Measurements from ENCODE around the gene SELENOM.
A peak's percentile ranks its signal among the peaks of the same experiment; 100 is the strongest.

SELENOM gene

DNA sequence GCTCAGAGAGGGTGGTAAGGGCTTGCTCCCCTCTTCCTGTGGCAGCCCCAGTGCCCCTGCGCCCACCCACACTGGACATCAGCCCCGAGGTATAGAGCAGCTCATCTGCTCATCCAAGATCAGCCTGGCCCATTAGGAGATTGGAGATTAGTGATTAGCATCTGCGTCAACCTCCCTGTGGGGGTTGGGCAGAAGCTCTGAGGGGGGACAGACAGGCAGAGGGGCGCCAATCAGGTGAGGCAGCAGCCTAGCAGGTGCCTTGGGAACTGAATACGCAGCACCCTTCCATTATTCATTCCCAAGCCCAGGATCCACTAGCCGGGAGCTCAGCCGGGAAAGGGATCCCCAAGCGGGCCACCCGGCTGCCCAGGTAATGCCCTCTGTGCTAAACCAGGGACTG, 15.2 kb downstream of the SELENOM start:
- DNase-seq (ENCODE audit: low read depth in 2 of 3, low spot score in 1 of 3): no peak

GRCh38 chr22:31091106-31091975, 16.0 kb downstream of the SELENOM start:
- no peak for DNase-seq (ENCODE audit: low read depth in 2 of 3, low spot score in 1 of 3)

- no peak for DNase-seq (ENCODE audit: low read depth in 2 of 3, low spot score in 1 of 3)
Observed at GRCh38 chr22:31090217-31091085, 16.9 kb downstream of the SELENOM start.

DNA sequence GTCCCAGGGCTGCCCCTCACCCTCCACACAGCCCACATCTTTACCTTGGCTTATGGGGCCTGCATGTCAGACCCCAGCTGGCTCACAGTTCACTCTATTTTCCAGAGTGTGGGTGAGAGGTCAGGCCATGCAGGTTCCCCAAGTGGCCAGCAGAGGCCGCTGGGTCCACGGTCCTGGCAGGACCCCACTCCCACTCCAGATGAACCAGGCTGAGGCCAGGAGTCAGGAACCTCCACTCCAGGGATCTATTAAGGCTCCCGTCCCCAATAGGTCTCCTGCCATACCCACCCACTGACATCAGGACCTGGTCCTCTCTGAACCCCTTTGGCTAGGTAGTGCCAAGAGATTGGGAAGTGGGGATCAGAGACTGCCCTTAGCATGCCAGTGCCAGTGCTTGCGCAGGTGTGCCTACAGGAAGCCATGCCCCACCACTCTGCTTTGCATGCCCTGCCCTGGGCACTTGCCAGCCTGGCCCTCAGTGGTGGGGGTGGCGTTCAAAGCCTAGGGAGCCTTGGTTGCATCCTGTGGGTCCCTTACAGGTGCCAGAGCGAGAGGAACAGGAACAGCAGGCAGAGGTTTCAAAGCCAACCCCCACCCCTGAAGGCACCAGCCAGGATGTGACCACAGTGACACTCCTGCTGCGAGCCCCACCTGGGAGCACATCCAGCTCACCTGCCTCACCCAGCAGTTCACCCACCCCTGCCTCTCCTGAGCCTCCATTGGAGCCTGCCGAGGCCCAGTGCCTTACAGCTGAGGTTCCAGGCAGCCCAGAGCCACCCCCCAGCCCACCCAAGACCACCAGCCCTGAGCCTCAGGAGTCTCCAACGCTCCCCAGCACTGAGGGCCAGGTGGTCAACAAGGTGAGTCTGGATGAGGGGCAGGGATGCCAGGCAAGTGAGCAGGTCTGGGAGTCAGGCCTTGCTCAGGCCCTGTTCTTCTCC, 17.9 kb downstream of the SELENOM start:
- DNase-seq (ENCODE audit: low read depth in 2 of 3, low spot score in 1 of 3): no peak

GRCh38 chr22:31088233-31088986, 19.0 kb downstream of the SELENOM start:
- DNase-seq (ENCODE audit: low read depth in 2 of 3, low spot score in 1 of 3): no peak

- DNase-seq (ENCODE audit: low read depth in 2 of 3, low spot score in 1 of 3): no peak
Observed at GRCh38 chr22:31087744-31088215, 19.6 kb downstream of the SELENOM start.

DNA sequence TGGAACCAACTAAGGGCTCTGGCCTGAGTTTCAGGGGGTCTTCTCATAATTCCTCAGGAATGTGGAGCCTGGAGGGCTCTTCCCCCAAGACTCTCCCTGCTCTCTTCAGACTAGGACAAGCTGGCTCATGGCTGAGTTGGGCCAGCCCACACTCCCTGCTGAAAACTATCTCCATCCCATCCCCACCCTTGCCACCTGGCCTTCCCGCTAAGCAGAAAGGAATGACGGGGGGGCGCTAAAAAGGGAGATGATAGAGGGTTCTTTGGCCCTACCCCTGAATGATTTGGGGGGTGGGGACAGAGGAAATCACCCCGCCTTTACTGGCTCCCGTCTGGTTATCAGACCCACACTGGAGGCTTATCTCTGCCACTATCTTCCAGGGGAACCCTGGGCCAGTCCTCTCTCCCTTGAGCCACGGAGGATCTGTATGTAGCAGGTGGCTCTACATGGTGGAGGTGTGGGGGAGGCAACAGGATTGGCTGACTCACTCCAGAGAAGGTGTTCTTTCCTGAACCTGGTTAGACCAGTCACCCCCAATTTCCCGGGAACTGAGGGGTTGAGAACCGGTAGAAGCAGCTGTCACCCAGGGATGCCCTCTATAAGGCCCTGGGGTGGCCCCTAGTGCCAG, 20.6 kb downstream of the SELENOM start:
- DNase-seq (ENCODE audit: low read depth in 2 of 3, low spot score in 1 of 3): no peak

DNA sequence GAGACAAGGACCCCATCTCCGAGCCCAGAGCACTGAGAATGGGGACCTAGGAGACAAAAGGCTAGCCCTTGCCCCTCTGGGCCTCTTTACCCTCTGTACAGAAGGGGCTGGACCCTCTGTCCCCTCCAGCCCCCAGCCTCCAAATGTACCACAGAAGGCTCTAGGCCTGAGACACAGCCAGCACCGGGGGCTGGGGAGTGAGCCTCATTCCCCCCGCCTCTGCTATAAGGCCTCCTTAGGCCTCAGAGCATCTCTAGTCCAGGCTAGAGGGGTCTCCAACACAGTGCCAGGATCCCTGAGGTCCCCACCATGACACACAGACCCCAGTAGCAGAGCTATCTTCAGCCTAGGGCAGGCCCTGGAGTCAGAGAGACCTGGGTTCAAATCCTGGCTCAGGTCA, 21.4 kb downstream of the SELENOM start:
- no peak for DNase-seq (ENCODE audit: low read depth in 2 of 3, low spot score in 1 of 3)

- no peak for DNase-seq (ENCODE audit: low read depth in 2 of 3, low spot score in 1 of 3)
Observed at GRCh38 chr22:31085493-31085824, 21.9 kb downstream of the SELENOM start.

DNA sequence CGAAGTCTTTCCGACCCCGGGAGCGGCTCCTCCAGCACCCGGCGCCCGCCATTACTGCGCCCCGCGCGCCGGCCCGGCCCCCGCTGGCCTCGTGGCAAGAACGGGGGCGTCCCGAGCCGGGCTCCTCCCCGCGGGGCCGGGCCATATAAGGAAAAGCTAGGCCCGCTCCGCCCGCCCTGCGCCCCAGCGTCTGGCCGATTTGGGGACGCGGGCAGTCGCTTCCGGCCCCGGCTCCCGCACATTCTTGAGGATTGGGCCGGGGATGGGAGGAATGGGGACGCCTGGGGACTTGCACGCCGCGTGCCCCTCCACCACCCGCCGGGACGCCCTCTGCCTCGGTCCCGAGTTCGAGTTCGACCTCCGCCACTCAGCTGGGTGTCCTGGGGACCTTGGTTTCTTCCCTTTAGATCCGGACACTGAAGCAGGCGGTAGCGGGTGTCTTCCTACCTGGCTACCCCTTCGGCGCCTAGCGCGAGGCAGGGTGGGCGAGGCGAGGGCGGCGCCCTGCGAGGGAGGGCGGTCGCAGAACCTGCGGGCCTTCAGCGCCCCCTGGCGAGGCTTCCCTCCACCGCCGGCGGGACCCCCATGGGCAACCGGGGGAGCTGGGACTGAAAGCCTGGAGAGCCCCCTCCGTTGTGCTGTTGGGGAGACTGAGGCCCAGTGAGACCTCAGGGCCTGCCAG, 22.4 kb downstream of the SELENOM start:
- peak; percentile 79 to 85 (median 80) for DNase-seq (ENCODE audit: low read depth in 2 of 3, low spot score in 1 of 3)

GRCh38 chr22:31083923-31084810, 23.2 kb downstream of the SELENOM start:
- DNase-seq (ENCODE audit: low read depth in 2 of 3, low spot score in 1 of 3): no peak

DNA sequence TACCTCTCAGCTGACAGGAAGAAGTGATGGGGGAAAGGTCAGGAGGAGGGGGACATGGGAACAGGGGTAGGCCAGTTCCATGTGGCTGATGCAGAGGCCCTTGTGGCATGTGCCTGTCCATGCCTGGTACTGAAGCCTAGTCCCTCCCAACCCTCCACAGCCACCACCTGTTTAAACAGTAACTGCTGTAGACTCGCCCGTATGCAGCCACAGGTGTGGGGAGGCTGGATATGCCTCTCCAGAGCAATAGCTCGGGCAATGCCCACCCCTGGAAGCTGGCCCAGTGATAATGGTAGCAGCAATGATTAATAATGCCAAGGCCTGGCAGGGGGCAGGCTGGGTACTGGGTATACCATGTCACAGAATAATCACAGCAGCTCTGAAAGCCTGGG, 24.0 kb downstream of the SELENOM start:
- DNase-seq (ENCODE audit: low read depth in 2 of 3, low spot score in 1 of 3): no peak

DNA sequence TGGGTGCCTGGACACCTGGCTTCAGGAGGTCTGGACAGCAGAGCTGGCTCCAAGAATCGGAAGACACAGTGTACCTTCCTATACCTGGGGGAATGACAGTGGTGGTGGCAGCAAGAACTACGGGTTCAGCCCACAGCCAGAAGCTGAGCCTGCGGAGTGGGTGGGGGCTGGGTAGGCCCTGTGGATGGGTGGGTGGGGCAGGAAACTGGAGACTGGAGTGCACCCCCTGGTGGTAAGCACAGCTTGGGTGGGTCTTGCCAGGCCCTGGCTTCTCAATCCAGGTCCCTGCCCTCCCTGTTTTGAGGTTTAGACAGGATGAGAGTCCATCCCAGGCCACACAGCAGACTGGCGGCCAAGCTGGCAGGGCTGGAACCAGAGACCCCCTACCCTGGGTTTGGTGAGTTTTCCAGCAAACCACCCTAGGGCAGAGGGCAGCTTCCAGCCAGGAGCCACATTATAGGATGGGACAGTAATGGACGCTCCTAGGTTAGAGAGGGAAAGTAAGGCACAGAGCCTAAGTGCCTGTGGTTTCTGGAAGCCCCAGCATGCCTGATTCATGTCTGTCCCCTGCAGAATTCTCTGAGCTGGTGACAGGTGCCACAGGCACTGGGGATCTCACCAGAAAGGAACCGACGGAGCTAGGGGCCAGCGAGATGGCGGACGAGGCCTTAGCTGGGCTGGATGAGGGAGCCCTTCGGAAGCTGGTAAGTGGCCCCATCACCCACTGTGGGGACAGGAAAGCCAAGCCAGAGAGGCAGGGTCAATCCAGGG, 24.6 kb downstream of the SELENOM start:
- peak; percentile 57 to 62 (median 57) for DNase-seq (ENCODE audit: low read depth in 2 of 3, low spot score in 1 of 3)

DNA sequence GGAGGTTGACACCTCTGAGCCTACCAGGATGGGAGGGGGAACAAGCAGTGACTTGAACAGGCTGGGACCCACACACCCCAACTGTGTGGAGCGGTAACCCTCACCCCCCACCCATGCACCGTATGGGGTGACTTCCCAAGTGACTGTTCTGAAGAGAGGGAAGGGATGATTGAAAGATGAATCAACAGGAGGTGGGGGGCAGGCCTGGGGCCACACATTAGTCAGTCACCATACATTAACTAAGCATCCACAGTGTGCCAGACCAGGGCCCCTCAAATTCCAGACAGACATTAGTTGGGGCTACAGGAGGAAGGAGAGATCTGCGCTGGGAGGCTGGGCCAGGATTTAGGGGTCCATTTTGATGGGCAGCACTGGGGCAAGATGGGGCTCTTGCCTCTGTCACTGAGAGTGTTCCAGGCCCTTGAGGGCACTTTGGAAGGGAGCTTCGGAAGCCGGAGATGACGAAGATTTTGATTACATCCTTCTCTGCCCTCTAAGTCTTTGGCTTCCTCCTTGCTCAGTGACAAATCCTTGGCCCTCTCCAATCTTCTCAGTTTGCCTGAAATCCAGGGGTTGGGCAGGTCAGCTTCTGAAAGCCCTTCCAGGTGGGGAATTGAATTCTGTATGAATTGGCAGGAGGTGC, 25.3 kb downstream of the SELENOM start:
- DNase-seq (ENCODE audit: low read depth in 2 of 3, low spot score in 1 of 3): no peak

- peak; percentile 74 to 89 (median 83) for DNase-seq (ENCODE audit: low read depth in 2 of 3, low spot score in 1 of 3)
Observed at GRCh38 chr22:31080848-31081649, 26.3 kb downstream of the SELENOM start, which contains the start of gene SMTN. Gene SMTN (plus strand): TSS chr22:31081318. CDS start chr22:31083259, 1,941 bp downstream.

All from stimulated activated CD4-positive, alpha-beta T cell treated with anti-CD3 and anti-CD28 coated beads, Interleukin-12 subunit alpha, Interleukin-12 subunit beta, amount 100 ng/mL, for 48 hours (primary cell).